Measurements from ENCODE around the gene ADCY9.

ADCY9 gene

GRCh38 chr16:3920206-3920605 lies 196.0 kb downstream of the ADCY9 start:
- TF ChIP-seq CTCF (IDR thresholded peaks at IDR 0.05; ENCODE audit: low read depth, low read length) = no peak
- no peak for DNase-seq (ENCODE audit: extremely low read depth, low read depth)

- no peak for DNase-seq (ENCODE audit: extremely low read depth, low read depth)
- no peak for TF ChIP-seq CTCF (IDR thresholded peaks at IDR 0.05; ENCODE audit: low read depth, low read length)
Measured at GRCh38 chr16:3919413-3919812, 196.8 kb downstream of the ADCY9 start.

GRCh38 chr16:3915426-3916260 lies 200.6 kb downstream of the ADCY9 start:
- TF ChIP-seq CTCF (IDR thresholded peaks at IDR 0.05; ENCODE audit: low read depth, low read length) = no peak
- no peak for DNase-seq (ENCODE audit: extremely low read depth, low read depth)

GRCh38 chr16:3912897-3913296 lies 203.3 kb downstream of the ADCY9 start:
- no peak for DNase-seq (ENCODE audit: extremely low read depth, low read depth)
- TF ChIP-seq CTCF (IDR thresholded peaks at IDR 0.05; ENCODE audit: low read depth, low read length) = no peak
